Common myeloid progenitor, CD34-positive (primary cell): Measurements from ENCODE around the gene IFT81.

Experiments
- CTCF ChIA-PET: fragments of 350-600 bp; sonication (Branson Sonifier 250); formaldehyde crosslinking; loops from one replicate; lab custom pipeline; 2021; ENCODE audit warnings: antibody characterized with exemption; lab: Charles Lee
- POLR2A ChIA-PET: fragments of 350-600 bp; sonication (Branson Sonifier 250); formaldehyde crosslinking; loops from one replicate; lab custom pipeline; 2021; ENCODE audit warnings: antibody characterized with exemption; lab: Charles Lee
- DNase-seq, 3 donors: peaks; one replicate each; pipeline versions ENCODE4 v3.0.0 to v3.0.0-alpha.2; 2013
- H3K27ac ChIP-seq, 2 experiments: 1 replicate in 1 of 2; 2 replicates in 1 of 2; pipeline ENCODE4 v1.7.0; 2013; ENCODE audit warnings: inconsistent platforms in 2 of 2, low read length in 2 of 2, mild to moderate bottlenecking in 2 of 2, low read depth in 1 of 2, moderate library complexity in 1 of 2; ENCODE audit not compliant: severe bottlenecking in 2 of 2, insufficient read depth in 1 of 2, poor library complexity in 1 of 2
- H3K27me3 ChIP-seq, 5 experiments: replicated peaks in 2 of 5; 1 replicate in 3 of 5; 2 replicates in 2 of 5; pipeline versions ENCODE4 v1.6.1 to v1.7.0; 2013; ENCODE audit warnings: low read length in 4 of 5, mild to moderate bottlenecking in 2 of 5, moderate library complexity in 2 of 5, inconsistent platforms in 1 of 5; ENCODE audit not compliant: insufficient read depth in 5 of 5, control insufficient read depth in 4 of 5
- H3K36me3 ChIP-seq, 4 experiments: 1 replicate in 2 of 4; 2 replicates in 2 of 4; pipeline versions ENCODE4 v1.6.1 to v1.7.0; 2013; ENCODE audit warnings: low read length in 3 of 4, control low read depth in 1 of 4, mild to moderate bottlenecking in 1 of 4; ENCODE audit not compliant: control insufficient read depth in 4 of 4, insufficient read depth in 4 of 4
- H3K4me1 ChIP-seq, 4 experiments: 1 replicate in 3 of 4; 2 replicates in 1 of 4; pipeline versions ENCODE4 v1.6.1 to v1.7.1; 2013; ENCODE audit warnings: low read length in 3 of 4, mild to moderate bottlenecking in 3 of 4, control low read depth in 1 of 4, inconsistent platforms in 1 of 4, moderate library complexity in 1 of 4; ENCODE audit not compliant: control insufficient read depth in 4 of 4, insufficient read depth in 4 of 4; ENCODE audit errors: control extremely low read depth in 1 of 4
- H3K4me3 ChIP-seq, 7 experiments: 1 replicate in 4 of 7; 2 replicates in 3 of 7; pipeline versions ENCODE4 v1.5.1 to v1.7.0; 2013; ENCODE audit warnings: mild to moderate bottlenecking in 7 of 7, low read length in 6 of 7, moderate library complexity in 6 of 7, inconsistent platforms in 2 of 7, low read depth in 2 of 7, control low read depth in 1 of 7; ENCODE audit not compliant: insufficient read depth in 4 of 7, control insufficient read depth in 1 of 7; ENCODE audit errors: extremely low read depth in 1 of 7
- H3K9me3 ChIP-seq, 5 experiments: 1 replicate in 4 of 5; 2 replicates in 1 of 5; pipeline versions ENCODE4 v1.6.1 to v1.7.1; 2013; ENCODE audit warnings: low read length in 4 of 5, mild to moderate bottlenecking in 2 of 5, inconsistent platforms in 1 of 5, low read depth in 1 of 5, moderate library complexity in 1 of 5; ENCODE audit not compliant: control insufficient read depth in 4 of 5, insufficient read depth in 2 of 5; ENCODE audit errors: control extremely low read depth in 1 of 5
- WGBS: methylation state at CpG from one replicate; pipeline ENCODE4 v1.1.5; 2013; ENCODE audit not compliant: insufficient coverage; 5-methylcytosine and 5-hydroxymethylcytosine counted together

Gene IFT81

DNA sequence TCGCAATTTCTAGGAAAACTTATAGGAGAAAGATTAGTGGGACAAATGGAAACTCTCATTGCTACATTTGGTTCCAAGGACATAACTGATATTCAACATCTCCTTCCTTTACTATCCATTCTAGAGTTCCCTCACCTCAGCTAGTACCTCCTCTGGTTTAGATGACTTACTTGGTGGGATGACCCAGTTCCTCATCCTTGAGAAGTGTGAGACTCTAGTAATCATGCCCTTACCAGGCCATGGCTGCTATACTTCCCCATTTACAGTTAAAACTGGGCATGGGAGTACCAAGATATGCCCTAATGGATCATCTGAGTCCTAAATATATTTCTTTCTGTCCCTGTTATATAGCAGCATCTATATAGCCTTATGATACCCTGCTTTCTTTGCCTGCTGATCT lies 58.1 kb downstream of the IFT81 start:
- ChIA-PET POLR2A (no interaction called here), CTCF (interaction anchor here (1.2 kb wide), 1 partner anchor 92 kb away, joined by 3 read pairs; no protein-coding TSS in a partner anchor)
- Histone ChIP-seq H3K4me3 (no peak overlapping the region), H3K4me1 (no peaks in the 10 kb centered on the region), H3K27me3 (no peaks in the 10 kb centered on the region), H3K36me3 (peaks cover 0 to 27% (median 4%) of the 10 kb centered on the region in 4 experiments), H3K9me3 (peaks cover 3 to 23% (median 8%) of the 10 kb centered on the region in 5 experiments), H3K27ac (no peak overlapping the region)
- DNase-seq, result no peak
- WGBS, result no CpG with 5 or more reads among the region's 1 CpG

DNA sequence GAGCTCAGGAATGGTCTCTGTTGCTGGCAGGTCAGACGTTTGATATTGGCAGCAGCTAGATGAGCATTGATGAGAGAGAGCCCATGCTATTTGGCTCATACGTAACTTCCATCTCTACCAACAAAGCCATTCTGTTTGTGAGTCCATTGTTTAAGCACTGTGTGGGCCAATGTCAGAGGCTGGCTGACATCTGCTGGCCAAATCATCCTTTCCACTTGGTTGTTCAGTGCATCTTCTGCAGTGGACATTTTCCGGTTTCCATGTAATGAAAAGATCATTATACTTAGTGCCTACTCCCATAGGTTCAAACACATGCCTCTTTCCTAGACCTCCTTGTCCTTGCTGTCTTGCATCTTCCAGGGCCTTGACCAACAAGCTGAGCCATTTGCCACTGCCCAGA lies 59.2 kb downstream of the IFT81 start:
- WGBS, result 100% methylated on average over 2 of the region's 3 CpGs
- ChIA-PET CTCF (no interaction called here), POLR2A (no interaction called here)
- no peaks in the 10 kb centered on the region for H3K27me3 ChIP-seq
- H3K36me3 ChIP-seq, result peaks cover 0 to 27% (median 4%) of the 10 kb centered on the region in 4 experiments
- peaks cover 4 to 23% (median 8%) of the 10 kb centered on the region in 5 experiments for H3K9me3 ChIP-seq
- H3K27ac ChIP-seq, result no peak overlapping the region
- no peak overlapping the region for H3K4me3 ChIP-seq
- DNase-seq, result no peak
- no peaks in the 10 kb centered on the region for H3K4me1 ChIP-seq

DNA sequence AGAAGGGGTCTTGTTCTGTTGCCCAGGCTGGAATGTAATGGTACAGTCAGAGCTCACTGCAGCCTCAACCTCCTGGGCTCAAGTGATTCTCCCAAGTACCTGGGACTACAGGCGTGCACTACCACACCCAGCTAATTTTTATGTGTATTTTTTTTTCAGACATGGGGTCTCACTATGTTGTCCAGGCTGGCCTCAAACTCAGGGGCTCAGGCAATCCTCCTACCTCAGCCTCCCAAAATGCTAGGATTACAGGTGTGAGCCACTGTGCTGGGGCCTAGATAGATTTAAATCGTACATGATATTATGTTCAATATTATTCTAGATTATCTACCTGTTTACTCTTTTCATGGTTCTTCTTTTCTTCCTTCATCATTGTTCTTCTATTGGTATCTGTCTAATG lies 61.5 kb downstream of the IFT81 start:
- no peak for DNase-seq
- 100% methylated on average over 1 of the region's 2 CpGs for whole genome bisulfite sequencing
- Histone ChIP-seq H3K4me3 (no peak overlapping the region), H3K27me3 (no peaks in the 10 kb centered on the region), H3K4me1 (no peaks in the 10 kb centered on the region), H3K9me3 (peaks cover 4 to 23% (median 8%) of the 10 kb centered on the region in 5 experiments), H3K27ac (no peak overlapping the region), H3K36me3 (peaks cover 0 to 27% (median 4%) of the 10 kb centered on the region in 4 experiments)
- POLR2A ChIA-PET, result no interaction called here
- CTCF ChIA-PET, result no interaction called here

DNA sequence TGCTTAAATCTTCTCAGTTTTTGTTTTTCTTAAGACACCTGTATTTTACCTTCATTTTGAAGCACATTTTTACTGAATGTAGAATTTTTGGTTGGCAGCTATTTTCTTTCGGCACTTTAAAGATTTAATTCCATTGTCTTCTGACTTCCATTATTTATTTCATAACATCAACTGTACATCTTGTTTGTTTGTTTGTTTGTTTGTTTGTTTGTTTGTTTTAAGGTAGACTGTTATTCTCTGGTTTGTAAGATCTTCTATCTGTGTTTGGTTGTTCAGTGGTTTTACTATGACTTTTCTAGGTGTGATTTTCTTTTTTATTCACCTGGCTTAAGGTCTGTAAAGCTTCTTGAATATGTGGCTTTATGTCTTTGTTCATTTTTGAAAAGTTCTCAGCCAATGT lies 61.9 kb downstream of the IFT81 start:
- no peak overlapping the region for H3K27ac ChIP-seq
- CTCF ChIA-PET, result no interaction called here

GRCh38 chr12:110193196-110193595 lies 69.0 kb downstream of the IFT81 start:
- Histone ChIP-seq H3K4me3 (no peak overlapping the region), H3K9me3 (peaks cover 0 to 1% (median 0%) of the 10 kb centered on the region in 5 experiments), H3K4me1 (no peaks in the 10 kb centered on the region), H3K27me3 (no peaks in the 10 kb centered on the region), H3K27ac (no peak overlapping the region), H3K36me3 (peaks cover 2 to 13% (median 3%) of the 10 kb centered on the region in 4 experiments)
- ChIA-PET POLR2A (no interaction called here), CTCF (no interaction called here)
- DNase-seq, result no peak
- no CpG with 5 or more reads among the region's 1 CpG for WGBS

More for the DNA sequence above, 61.9 kb downstream of the IFT81 start:
- POLR2A ChIA-PET, result no interaction called here
- Histone ChIP-seq H3K4me1 (no peaks in the 10 kb centered on the region), H3K4me3 (no peak overlapping the region), H3K9me3 (peaks cover 4 to 23% (median 8%) of the 10 kb centered on the region in 5 experiments), H3K27me3 (no peaks in the 10 kb centered on the region), H3K36me3 (peaks cover 0 to 31% (median 4%) of the 10 kb centered on the region in 4 experiments)
- peak in 2 of 3 donors; percentile 26 to 28 for DNase-seq
- no CpG with 5 or more reads among the region's 1 CpG for WGBS

GRCh38 chr12:110197003-110197402 lies 72.8 kb downstream of the IFT81 start:
- POLR2A ChIA-PET, result no interaction called here
- WGBS, result 100% methylated on average over 1 of the region's 2 CpGs

DNA sequence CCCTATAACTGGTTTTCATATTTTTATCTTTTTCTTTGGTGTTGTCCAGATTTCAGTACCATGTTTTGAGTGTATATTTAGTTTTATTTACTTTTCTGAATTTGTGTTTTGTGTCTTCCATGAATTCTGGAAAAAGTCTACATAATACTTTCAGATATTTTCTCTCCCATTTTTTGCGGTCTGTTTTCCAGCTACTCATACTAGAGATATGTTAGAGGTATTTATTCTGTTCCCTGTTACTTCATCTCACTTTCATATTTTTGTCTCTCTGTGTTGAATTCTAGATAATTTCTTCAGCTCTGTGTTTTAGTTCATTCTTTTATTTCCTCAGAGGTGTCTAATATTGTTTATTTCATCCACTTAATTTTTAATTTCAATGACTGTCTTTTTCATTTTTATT lies 74.2 kb downstream of the IFT81 start:
- Histone ChIP-seq H3K9me3 (no peaks in the 10 kb centered on the region), H3K36me3 (peaks cover 0 to 3% (median 2%) of the 10 kb centered on the region in 4 experiments), H3K4me1 (peaks cover 3 to 11% (median 9%) of the 10 kb centered on the region in 4 experiments), H3K4me3 (no peak overlapping the region), H3K27me3 (no peaks in the 10 kb centered on the region), H3K27ac (no peak overlapping the region)
- ChIA-PET CTCF (no interaction called here), POLR2A (no interaction called here)
- no CpG with 5 or more reads among the region's 1 CpG for WGBS
- DNase-seq, result no peak

More at GRCh38 chr12:110197003-110197402, 72.8 kb downstream of the IFT81 start:
- CTCF ChIA-PET, result interaction anchor here (1.2 kb wide), 1 partner anchor 27 kb away, joined by 3 read pairs; no protein-coding TSS in a partner anchor
- H3K27ac ChIP-seq, result no peak overlapping the region
- no peak overlapping the region for H3K4me3 ChIP-seq
- peaks cover 3 to 11% (median 9%) of the 10 kb centered on the region in 4 experiments for H3K4me1 ChIP-seq
- no peaks in the 10 kb centered on the region for H3K27me3 ChIP-seq
- peaks cover 2 to 5% (median 3%) of the 10 kb centered on the region in 4 experiments for H3K36me3 ChIP-seq
- no peak for DNase-seq
- no peaks in the 10 kb centered on the region for H3K9me3 ChIP-seq
